Astrocyte of the cerebellum (primary cell): ENCODE data around the gene SLC9A5.

Experiments
- DNase-seq: peaks from one replicate; pipeline ENCODE4 v3.0.0-alpha.2; 2011; ENCODE audit warnings: low read depth
- H3K4me3 ChIP-seq: 2 replicates; pipeline ENCODE4 v1.5.1; 2011; ENCODE audit warnings: mild to moderate bottlenecking, low read depth, low read length, moderate library complexity
- CTCF ChIP-seq: IDR thresholded peaks from 2 replicates; pipeline ENCODE4 v1.5.1; 2012; ENCODE audit warnings: low read length, low read depth, moderate library complexity, mild to moderate bottlenecking; ENCODE audit errors: missing control alignments
- in situ Hi-C: cut with HindIII; loops from 2 replicates; pipeline ENCODE4 v1.10.0; 2017; ENCODE audit warnings: low sequenced_read_pairs

SLC9A5 gene

DNA sequence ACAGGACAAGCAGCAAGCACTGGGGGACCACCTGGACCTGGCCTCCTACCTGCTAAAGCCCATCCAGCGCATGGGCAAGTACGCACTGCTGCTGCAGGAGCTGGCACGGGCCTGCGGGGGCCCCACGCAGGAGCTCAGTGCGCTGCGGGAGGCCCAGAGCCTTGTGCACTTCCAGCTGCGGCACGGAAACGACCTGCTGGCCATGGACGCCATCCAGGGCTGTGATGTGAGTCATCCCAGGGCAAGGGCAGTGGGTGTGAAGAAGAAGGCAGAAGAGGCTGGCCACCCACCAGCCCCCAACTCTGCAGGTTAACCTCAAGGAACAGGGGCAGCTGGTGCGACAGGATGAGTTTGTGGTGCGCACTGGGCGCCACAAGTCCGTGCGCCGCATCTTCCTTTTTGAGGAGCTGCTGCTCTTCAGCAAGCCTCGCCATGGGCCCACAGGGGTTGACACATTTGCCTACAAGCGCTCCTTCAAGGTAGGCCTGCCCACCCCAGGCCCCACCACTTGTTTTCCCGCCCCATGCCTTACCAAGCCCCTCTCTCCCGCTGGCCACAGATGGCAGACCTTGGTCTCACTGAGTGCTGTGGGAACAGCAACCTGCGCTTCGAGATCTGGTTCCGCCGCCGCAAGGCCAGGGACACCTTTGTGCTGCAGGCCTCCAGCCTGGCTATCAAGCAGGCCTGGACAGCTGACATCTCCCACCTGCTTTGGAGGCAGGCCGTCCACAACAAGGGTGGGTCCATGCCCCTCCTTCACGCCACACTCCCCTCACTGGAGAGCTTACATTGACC is 37.9 kb downstream of the SLC9A5 start:
- in situ Hi-C loops: no loop called here
- no peak for TF ChIP-seq CTCF
- DNase-seq: no peak
- H3K4me3 ChIP-seq: no peak overlapping the region

GRCh38 chr16:67287960-67288359 is 39.2 kb downstream of the SLC9A5 start:
- H3K4me3 ChIP-seq: no peak overlapping the region
- TF ChIP-seq CTCF: no peak
- no peak for DNase-seq
- in situ Hi-C loops: no loop called here

GRCh38 chr16:67291461-67291860 is 42.7 kb downstream of the SLC9A5 start:
- no peak overlapping the region for H3K4me3 ChIP-seq
- DNase-seq: no peak
- no peak for TF ChIP-seq CTCF
- in situ Hi-C loops: no loop called here

- no peak overlapping the region for H3K4me3 ChIP-seq
- no peak for DNase-seq
- no peak for TF ChIP-seq CTCF
- in situ Hi-C loops: no loop called here
Measured at GRCh38 chr16:67294171-67294757, 45.5 kb downstream of the SLC9A5 start.

- DNase-seq: peak; percentile 6
- in situ Hi-C loops: no loop called here
- TF ChIP-seq CTCF: peak; percentile 12
- no peak overlapping the region for H3K4me3 ChIP-seq
Measured at GRCh38 chr16:67294938-67295361, 46.2 kb downstream of the SLC9A5 start.

- peak; percentile 56 for DNase-seq
Measured at GRCh38 chr16:67296420-67296819, 47.6 kb downstream of the SLC9A5 start.

More at GRCh38 chr16:67296420-67296819, 47.6 kb downstream of the SLC9A5 start:
- TF ChIP-seq CTCF: no peak
- no peak overlapping the region for H3K4me3 ChIP-seq
- in situ Hi-C loops: no loop called here
